T-cell (primary cell): ENCODE measurements around the gene CDH11. TPM values are rescaled to one million over a fixed set of nuclear protein-coding genes. Genes with fewer than 3 reads are reported as not detected.

ENCODE experiments used
- ATAC-seq, 4 experiments: fragments of 200-7000 bp in 3 of 4; fragments of 150-1000 bp in 1 of 4; cut with Tn5 transposase; replicated peaks in 1 of 4; 1 replicate in 3 of 4; 2 replicates in 1 of 4; pipeline ENCODE4 v1.10.0; 2021; ENCODE audit warnings: moderate library complexity in 3 of 4, mild to moderate bottlenecking in 2 of 4, moderate number of reproducible peaks in 1 of 4
- CTCF ChIA-PET, 2 donors: fragments of 300-600 bp; sonication (Branson Sonifier 250); formaldehyde crosslinking; loops; one replicate each; lab custom pipeline; 2022; ENCODE audit warnings: antibody characterized with exemption in 2 of 2; lab: Charles Lee
- POLR2A ChIA-PET, 2 donors: fragments of 300-600 bp; sonication (Branson Sonifier 250); formaldehyde crosslinking; loops; one replicate each; lab custom pipeline; 2022; ENCODE audit warnings: antibody characterized with exemption in 2 of 2; lab: Charles Lee
- DNase-seq, 35 experiments: peaks; one replicate each; pipeline versions ENCODE4 v3.0.0 to v3.0.0-alpha.2; 2013 to 2023
- H3K27ac ChIP-seq: one replicate; pipeline ENCODE4 v1.5.1; 2013; ENCODE audit warnings: low read length
- H3K27me3 ChIP-seq, 2 experiments: replicated peaks in 1 of 2; 1 replicate in 1 of 2; 2 replicates in 1 of 2; pipeline versions ENCODE4 v1.6.1 to v1.7.0; 2013; ENCODE audit warnings: low read length in 1 of 2, mixed read lengths in 1 of 2; ENCODE audit not compliant: control insufficient read depth in 2 of 2, insufficient read depth in 2 of 2; ENCODE audit errors: extremely low read depth in 1 of 2
- H3K36me3 ChIP-seq, 2 donors: 1 replicate in 1 of 2; 2 replicates in 1 of 2; pipeline versions ENCODE4 v1.6.1 to v1.7.0; 2013; ENCODE audit warnings: low read length in 1 of 2; ENCODE audit not compliant: control insufficient read depth in 2 of 2, insufficient read depth in 1 of 2; ENCODE audit errors: extremely low read depth in 1 of 2
- H3K4me1 ChIP-seq, 2 experiments: 1 replicate in 1 of 2; 2 replicates in 1 of 2; pipeline versions ENCODE4 v1.6.1 to v1.7.0; 2013; ENCODE audit warnings: low read length in 2 of 2, mixed read lengths in 1 of 2; ENCODE audit not compliant: insufficient read depth in 2 of 2, control insufficient read depth in 1 of 2; ENCODE audit errors: extremely low read depth in 1 of 2
- H3K4me3 ChIP-seq, 2 donors: 1 replicate in 1 of 2; 2 replicates in 1 of 2; pipeline versions ENCODE4 v1.5.1 to v1.7.0; 2013; ENCODE audit warnings: mild to moderate bottlenecking in 2 of 2, low read length in 1 of 2, moderate library complexity in 1 of 2; ENCODE audit not compliant: control insufficient read depth in 1 of 2; ENCODE audit errors: extremely low read depth in 1 of 2
- H3K9me3 ChIP-seq: 2 replicates; pipeline ENCODE4 v1.7.0; 2013
- H3K27ac Mint-ChIP-seq, 2 donors: one replicate each; pipeline ENCODE4 v1.8.0; 2020 to 2021; ENCODE audit warnings: mild to moderate bottlenecking in 2 of 2, mixed read lengths in 2 of 2
- H3K27me3 Mint-ChIP-seq, 2 donors: one replicate each; pipeline ENCODE4 v1.8.0; 2021 to 2022; ENCODE audit warnings: mixed read lengths in 2 of 2
- H3K36me3 Mint-ChIP-seq: one replicate; pipeline ENCODE4 v1.8.0; 2021; ENCODE audit warnings: mixed read lengths
- H3K4me1 Mint-ChIP-seq, 3 donors: one replicate each; pipeline ENCODE4 v1.8.0; 2020 to 2022; ENCODE audit warnings: mixed read lengths in 3 of 3, mild to moderate bottlenecking in 1 of 3
- H3K4me3 Mint-ChIP-seq, 3 donors: one replicate each; pipeline ENCODE4 v1.8.0; 2020 to 2022; ENCODE audit warnings: mild to moderate bottlenecking in 3 of 3, mixed read lengths in 3 of 3, moderate library complexity in 3 of 3
- H3K9me3 Mint-ChIP-seq, 3 donors: one replicate each; pipeline ENCODE4 v1.8.0; 2020 to 2022; ENCODE audit warnings: mixed read lengths in 3 of 3
- WGBS: methylation state at CpG from one replicate; pipeline ENCODE4 v1.1.5; 2013; ENCODE audit warnings: missing lambda C conversion rate; ENCODE audit not compliant: insufficient coverage; 5-methylcytosine and 5-hydroxymethylcytosine counted together
- total RNA-seq, 35 experiments: library from RNA in 6 of 35; stranded (reverse) in 6 of 35; fragments of 120-200 nt in 1 of 35; gene quantifications; one replicate each; pipeline versions ENCODE4 v1.2.1 to v1.2.4 and lab custom pipeline; 2013 to 2026

CDH11 gene
- total RNA-seq, 5 donors from 2014 or later (not counting 1 experiment from before 2014, with no cell fraction given): 0.10 to 1.1 (median 0.53) TPM; not detected in 2

DNA sequence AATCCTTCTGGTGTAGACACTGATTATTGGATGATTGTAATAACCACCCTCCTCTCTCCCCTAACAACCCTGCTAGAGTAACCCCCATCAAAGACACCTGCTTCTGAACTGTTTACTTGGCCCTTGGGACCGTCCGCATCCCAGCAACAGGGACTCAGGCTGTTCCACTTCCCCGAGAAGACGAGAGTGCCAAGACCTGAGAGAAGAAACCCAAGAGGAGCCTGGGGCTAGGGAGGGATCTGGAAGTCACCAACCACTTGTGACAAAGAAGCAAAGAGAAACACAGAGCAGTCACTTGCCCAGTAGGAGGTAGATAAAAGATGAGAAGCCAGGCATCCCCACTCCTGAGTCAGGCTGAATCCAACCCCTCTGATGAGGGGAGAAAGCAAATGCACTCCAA, 84.3 kb downstream of the CDH11 start:
- no peak overlapping the region for H3K27ac ChIP-seq
- Mint-ChIP-seq H3K4me1 (no peaks in the 10 kb centered on the region), H3K27ac (no peak overlapping the region), H3K4me3 (no peak overlapping the region), H3K27me3 (no peaks in the 10 kb centered on the region), H3K36me3 (no peaks in the 10 kb centered on the region), H3K9me3 (peaks cover 13 to 18% (median 14%) of the 10 kb centered on the region in 3 donors)
- H3K36me3 ChIP-seq: no peaks in the 10 kb centered on the region
- WGBS: 95% methylated on average over 4 of the region's 4 CpGs
- DNase-seq (no peak), ATAC-seq (no peak)
- ChIA-PET POLR2A (no interaction called here), CTCF (interaction anchor here in 1 of 2 donors (0.5 kb wide), 1 partner anchor 16 kb away, joined by 3 read pairs; no protein-coding TSS in a partner anchor)
- H3K4me1 ChIP-seq: no peaks in the 10 kb centered on the region
- no peaks in the 10 kb centered on the region for H3K27me3 ChIP-seq
- no peaks in the 10 kb centered on the region for H3K9me3 ChIP-seq
- no peak overlapping the region for H3K4me3 ChIP-seq

GRCh38 chr16:65034915-65035314, 86.9 kb downstream of the CDH11 start:
- POLR2A ChIA-PET: no interaction called here
- H3K4me3 ChIP-seq: no peak overlapping the region
- Mint-ChIP-seq H3K4me3 (no peak overlapping the region), H3K27ac (no peak overlapping the region), H3K36me3 (no peaks in the 10 kb centered on the region), H3K9me3 (peaks cover 11 to 15% (median 12%) of the 10 kb centered on the region in 3 donors), H3K4me1 (no peaks in the 10 kb centered on the region), H3K27me3 (no peaks in the 10 kb centered on the region)
- 64% methylated on average over 6 of the region's 8 CpGs for WGBS
- H3K36me3 ChIP-seq: no peaks in the 10 kb centered on the region
- DNase-seq (no peak), ATAC-seq (no peak)
- H3K27ac ChIP-seq: no peak overlapping the region
- no peaks in the 10 kb centered on the region for H3K4me1 ChIP-seq
- no peaks in the 10 kb centered on the region for H3K27me3 ChIP-seq
- CTCF ChIA-PET: no interaction called here
- H3K9me3 ChIP-seq: no peaks in the 10 kb centered on the region

- no peak overlapping the region for H3K4me3 ChIP-seq
- no CpG with 5 or more reads among the region's 2 CpGs for WGBS
- no peaks in the 10 kb centered on the region for H3K27me3 ChIP-seq
- Mint-ChIP-seq H3K36me3 (no peaks in the 10 kb centered on the region), H3K9me3 (peaks cover 8 to 22% (median 14%) of the 10 kb centered on the region in 3 donors), H3K4me1 (no peaks in the 10 kb centered on the region), H3K27ac (no peak overlapping the region), H3K4me3 (no peak overlapping the region), H3K27me3 (no peaks in the 10 kb centered on the region)
- no peak for DNase-seq
- no peak overlapping the region for H3K27ac ChIP-seq
- no peak for ATAC-seq
- ChIA-PET CTCF (no interaction called here), POLR2A (no interaction called here)
- H3K36me3 ChIP-seq: no peaks in the 10 kb centered on the region
- no peaks in the 10 kb centered on the region for H3K9me3 ChIP-seq
- H3K4me1 ChIP-seq: no peaks in the 10 kb centered on the region
These were observed 89.5 kb downstream of the CDH11 start for GRCh38 chr16:65032387-65032786.

GRCh38 chr16:65024767-65025178, 97.1 kb downstream of the CDH11 start:
- ATAC-seq (no peak), DNase-seq (no peak)
- H3K27ac ChIP-seq: no peak overlapping the region
- peaks cover 7 to 19% (median 7%) of the 10 kb centered on the region in 3 donors for H3K9me3 Mint-ChIP-seq
- no peak overlapping the region for H3K4me3 Mint-ChIP-seq
- no peaks in the 10 kb centered on the region for H3K4me1 ChIP-seq
- H3K36me3 Mint-ChIP-seq: no peaks in the 10 kb centered on the region
- no peaks in the 10 kb centered on the region for H3K9me3 ChIP-seq
- no peaks in the 10 kb centered on the region for H3K4me1 Mint-ChIP-seq
- ChIA-PET CTCF (no interaction called here), POLR2A (no interaction called here)
- H3K4me3 ChIP-seq: no peak overlapping the region
- H3K27ac Mint-ChIP-seq: no peak overlapping the region
- no peaks in the 10 kb centered on the region for H3K36me3 ChIP-seq
- H3K27me3 ChIP-seq: no peaks in the 10 kb centered on the region
- no peaks in the 10 kb centered on the region for H3K27me3 Mint-ChIP-seq

DNA sequence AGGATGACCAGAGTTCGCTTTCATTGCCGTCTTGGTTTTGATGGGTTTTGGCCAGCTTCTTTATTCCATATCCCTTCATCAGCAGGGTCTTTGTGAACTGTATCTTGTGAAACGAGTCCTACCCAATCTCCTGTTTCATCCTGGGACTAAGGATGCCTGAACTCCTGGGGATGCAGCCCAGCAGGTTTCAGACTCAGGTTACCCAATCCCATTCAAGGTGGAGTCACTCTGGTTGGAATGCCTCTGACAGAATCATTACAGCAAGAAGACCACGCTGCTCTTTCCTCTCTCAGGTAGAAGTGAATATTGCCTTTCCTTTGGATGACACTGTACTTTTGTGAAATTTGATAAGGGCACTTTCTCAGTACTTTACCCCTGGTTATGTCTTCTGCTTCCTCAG, 98.1 kb downstream of the CDH11 start:
- no peak overlapping the region for H3K4me3 Mint-ChIP-seq
- H3K27me3 Mint-ChIP-seq: no peaks in the 10 kb centered on the region
- Histone ChIP-seq H3K36me3 (no peaks in the 10 kb centered on the region), H3K27ac (no peak overlapping the region), H3K4me3 (no peak overlapping the region), H3K9me3 (no peaks in the 10 kb centered on the region), H3K4me1 (no peaks in the 10 kb centered on the region), H3K27me3 (no peaks in the 10 kb centered on the region)
- H3K27ac Mint-ChIP-seq: no peak overlapping the region
- H3K4me1 Mint-ChIP-seq: no peaks in the 10 kb centered on the region
- ChIA-PET CTCF (no interaction called here), POLR2A (no interaction called here)
- 20% methylated on average over 1 of the region's 4 CpGs for WGBS
- H3K36me3 Mint-ChIP-seq: no peaks in the 10 kb centered on the region
- H3K9me3 Mint-ChIP-seq: peaks cover 7 to 19% (median 7%) of the 10 kb centered on the region in 3 donors
- DNase-seq: no peak
- ATAC-seq: no peak

DNA sequence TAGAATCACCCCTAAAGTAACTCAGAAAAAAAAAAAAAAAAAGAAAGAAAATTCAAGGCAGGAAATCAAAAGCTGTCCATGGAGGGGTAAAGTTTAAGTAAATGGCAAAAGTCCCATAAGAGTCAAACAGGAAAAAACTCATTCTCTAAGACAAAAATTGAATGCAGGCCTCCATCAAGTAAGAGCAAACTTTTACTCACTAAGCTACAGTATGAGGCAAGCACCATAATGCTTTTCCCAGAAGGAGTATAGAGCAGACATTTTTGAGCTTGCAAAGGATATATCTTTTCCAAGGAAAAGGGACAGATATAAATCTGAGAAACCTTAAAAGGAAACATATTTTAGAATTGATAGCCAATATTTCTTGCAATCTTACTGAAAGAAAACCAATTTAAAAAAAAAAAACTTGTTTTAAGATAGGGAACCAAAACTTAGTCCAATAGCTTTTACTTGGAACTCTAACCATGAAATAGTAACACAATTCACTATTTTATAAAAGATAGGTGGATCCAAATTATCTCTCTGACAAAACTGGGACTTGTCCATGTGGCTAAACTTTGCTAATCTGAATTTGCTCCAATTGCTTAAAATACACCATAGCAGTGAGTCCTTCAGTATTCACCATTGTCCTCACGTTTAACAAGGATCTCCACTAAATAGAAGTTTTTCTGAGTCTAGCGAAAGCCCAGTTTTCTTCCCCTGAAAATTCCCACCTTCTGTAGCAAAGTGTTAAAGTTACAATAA, 99.8 kb downstream of the CDH11 start:
- DNase-seq: no peak
- Mint-ChIP-seq H3K4me3 (no peak overlapping the region), H3K36me3 (no peaks in the 10 kb centered on the region), H3K4me1 (no peaks in the 10 kb centered on the region), H3K9me3 (peaks cover 6 to 21% (median 11%) of the 10 kb centered on the region in 3 donors), H3K27me3 (no peaks in the 10 kb centered on the region), H3K27ac (no peak overlapping the region)
- H3K27me3 ChIP-seq: no peaks in the 10 kb centered on the region
- no peak overlapping the region for H3K4me3 ChIP-seq
- CTCF ChIA-PET: interaction anchor here in 1 of 2 donors (0.7 kb wide), 1 partner anchor 15 kb away, joined by 3 read pairs; no protein-coding TSS in a partner anchor
- H3K27ac ChIP-seq: no peak overlapping the region
- H3K9me3 ChIP-seq: no peaks in the 10 kb centered on the region
- no peaks in the 10 kb centered on the region for H3K36me3 ChIP-seq
- WGBS: no CpG with 5 or more reads among the region's 2 CpGs
- no peak for ATAC-seq
- POLR2A ChIA-PET: no interaction called here
- no peaks in the 10 kb centered on the region for H3K4me1 ChIP-seq
